ENCODE data around the gene LETM1. TPM values are rescaled to one million over a fixed set of nuclear protein-coding genes. Genes with fewer than 3 reads are reported as not detected.

LETM1 gene
- polyA plus RNA-seq, 2 donors = 25.7 to 30.7 TPM

GRCh38 chr4:1823545-1823932, 32.4 kb downstream of the LETM1 start:
- H3K36me3 ChIP-seq (ENCODE audit: control insufficient read depth in 2 of 2, insufficient read depth in 2 of 2, low read length in 1 of 2) = peaks cover 30 to 65% of the 10 kb centered on the region in 2 donors
- WGBS, 2 donors = 95 to 96% methylated on average over 11 to 12 of the region's 12 CpGs

GRCh38 chr4:1822568-1823544, 33.1 kb downstream of the LETM1 start:
- H3K27ac ChIP-seq (ENCODE audit: low read depth in 2 of 2, low read length in 1 of 2) = no peak overlapping the region
- H3K4me1 ChIP-seq (ENCODE audit: control insufficient read depth in 2 of 2, insufficient read depth in 2 of 2, low read length in 1 of 2) = peaks cover 0 to 2% of the 10 kb centered on the region in 2 donors
- no peak overlapping the region for H3K4me3 ChIP-seq (ENCODE audit: low read depth in 1 of 2, low read length in 2 of 2)
- H3K27me3 ChIP-seq (ENCODE audit: control insufficient read depth in 1 of 2, insufficient read depth in 2 of 2, low read length in 2 of 2) = no peaks in the 10 kb centered on the region
- no peaks in the 10 kb centered on the region for H3K9me3 ChIP-seq (ENCODE audit: control insufficient read depth in 2 of 2, insufficient read depth in 1 of 2, low read depth in 1 of 2, low read length in 1 of 2)
- WGBS, 2 donors = 91% methylated on average over 37 of the region's 37 CpGs
- H3K36me3 ChIP-seq (ENCODE audit: control insufficient read depth in 2 of 2, insufficient read depth in 2 of 2, low read length in 1 of 2) = peaks cover 30 to 65% of the 10 kb centered on the region in 2 donors

More at GRCh38 chr4:1823545-1823932, 32.4 kb downstream of the LETM1 start:
- H3K4me1 ChIP-seq (ENCODE audit: control insufficient read depth in 2 of 2, insufficient read depth in 2 of 2, low read length in 1 of 2) = peaks cover 0 to 2% of the 10 kb centered on the region in 2 donors
- no peak overlapping the region for H3K4me3 ChIP-seq (ENCODE audit: low read depth in 1 of 2, low read length in 2 of 2)
- no peak overlapping the region for H3K27ac ChIP-seq (ENCODE audit: low read depth in 2 of 2, low read length in 1 of 2)
- no peaks in the 10 kb centered on the region for H3K27me3 ChIP-seq (ENCODE audit: control insufficient read depth in 1 of 2, insufficient read depth in 2 of 2, low read length in 2 of 2)
- H3K9me3 ChIP-seq (ENCODE audit: control insufficient read depth in 2 of 2, insufficient read depth in 1 of 2, low read depth in 1 of 2, low read length in 1 of 2) = no peaks in the 10 kb centered on the region

GRCh38 chr4:1821679-1822567, 34.0 kb downstream of the LETM1 start:
- 96 to 98% methylated on average over 15 to 18 of the region's 18 CpGs for WGBS, 2 donors
- H3K36me3 ChIP-seq (ENCODE audit: control insufficient read depth in 2 of 2, insufficient read depth in 2 of 2, low read length in 1 of 2) = peaks cover 32 to 66% of the 10 kb centered on the region in 2 donors
- H3K4me1 ChIP-seq (ENCODE audit: control insufficient read depth in 2 of 2, insufficient read depth in 2 of 2, low read length in 1 of 2) = peaks cover 0 to 2% of the 10 kb centered on the region in 2 donors
- no peak overlapping the region for H3K4me3 ChIP-seq (ENCODE audit: low read depth in 1 of 2, low read length in 2 of 2)
- H3K27ac ChIP-seq (ENCODE audit: low read depth in 2 of 2, low read length in 1 of 2) = no peak overlapping the region
- no peaks in the 10 kb centered on the region for H3K27me3 ChIP-seq (ENCODE audit: control insufficient read depth in 1 of 2, insufficient read depth in 2 of 2, low read length in 2 of 2)
- H3K9me3 ChIP-seq (ENCODE audit: control insufficient read depth in 2 of 2, insufficient read depth in 1 of 2, low read depth in 1 of 2, low read length in 1 of 2) = no peaks in the 10 kb centered on the region

- Histone ChIP-seq H3K4me1 (ENCODE audit: control insufficient read depth in 2 of 2, insufficient read depth in 2 of 2, low read length in 1 of 2) (peaks cover 0 to 2% of the 10 kb centered on the region in 2 donors), H3K9me3 (ENCODE audit: control insufficient read depth in 2 of 2, insufficient read depth in 1 of 2, low read depth in 1 of 2, low read length in 1 of 2) (no peaks in the 10 kb centered on the region), H3K36me3 (ENCODE audit: control insufficient read depth in 2 of 2, insufficient read depth in 2 of 2, low read length in 1 of 2) (peaks cover 29 to 63% of the 10 kb centered on the region in 2 donors), H3K4me3 (ENCODE audit: low read depth in 1 of 2, low read length in 2 of 2) (no peak overlapping the region), H3K27me3 (ENCODE audit: control insufficient read depth in 1 of 2, insufficient read depth in 2 of 2, low read length in 2 of 2) (no peaks in the 10 kb centered on the region), H3K27ac (ENCODE audit: low read depth in 2 of 2, low read length in 1 of 2) (no peak overlapping the region)
- WGBS, 2 donors = 85 to 87% methylated on average over 7 of the region's 7 CpGs
Measured at GRCh38 chr4:1819816-1820215, 36.1 kb downstream of the LETM1 start.

GRCh38 chr4:1819284-1819683, 36.7 kb downstream of the LETM1 start:
- Histone ChIP-seq H3K27ac (ENCODE audit: low read depth in 2 of 2, low read length in 1 of 2) (no peak overlapping the region), H3K27me3 (ENCODE audit: control insufficient read depth in 1 of 2, insufficient read depth in 2 of 2, low read length in 2 of 2) (no peaks in the 10 kb centered on the region), H3K4me1 (ENCODE audit: control insufficient read depth in 2 of 2, insufficient read depth in 2 of 2, low read length in 1 of 2) (no peaks in the 10 kb centered on the region), H3K36me3 (ENCODE audit: control insufficient read depth in 2 of 2, insufficient read depth in 2 of 2, low read length in 1 of 2) (peaks cover 26 to 62% of the 10 kb centered on the region in 2 donors), H3K9me3 (ENCODE audit: control insufficient read depth in 2 of 2, insufficient read depth in 1 of 2, low read depth in 1 of 2, low read length in 1 of 2) (no peaks in the 10 kb centered on the region), H3K4me3 (ENCODE audit: low read depth in 1 of 2, low read length in 2 of 2) (no peak overlapping the region)
- WGBS, 2 donors = 76 to 80% methylated on average over 10 of the region's 10 CpGs

- Histone ChIP-seq H3K27ac (ENCODE audit: low read depth in 2 of 2, low read length in 1 of 2) (no peak overlapping the region), H3K36me3 (ENCODE audit: control insufficient read depth in 2 of 2, insufficient read depth in 2 of 2, low read length in 1 of 2) (peaks cover 14 to 53% of the 10 kb centered on the region in 2 donors), H3K4me3 (ENCODE audit: low read depth in 1 of 2, low read length in 2 of 2) (no peak overlapping the region), H3K9me3 (ENCODE audit: control insufficient read depth in 2 of 2, insufficient read depth in 1 of 2, low read depth in 1 of 2, low read length in 1 of 2) (no peaks in the 10 kb centered on the region), H3K4me1 (ENCODE audit: control insufficient read depth in 2 of 2, insufficient read depth in 2 of 2, low read length in 1 of 2) (no peaks in the 10 kb centered on the region), H3K27me3 (ENCODE audit: control insufficient read depth in 1 of 2, insufficient read depth in 2 of 2, low read length in 2 of 2) (no peaks in the 10 kb centered on the region)
- 86% methylated on average over 25 of the region's 25 CpGs for WGBS, 2 donors
Measured at GRCh38 chr4:1815997-1816860, 39.7 kb downstream of the LETM1 start.

- 93 to 94% methylated on average over 34 of the region's 34 CpGs for WGBS, 2 donors
- no peaks in the 10 kb centered on the region for H3K9me3 ChIP-seq (ENCODE audit: control insufficient read depth in 2 of 2, insufficient read depth in 1 of 2, low read depth in 1 of 2, low read length in 1 of 2)
- H3K36me3 ChIP-seq (ENCODE audit: control insufficient read depth in 2 of 2, insufficient read depth in 2 of 2, low read length in 1 of 2) = peaks cover 14 to 57% of the 10 kb centered on the region in 2 donors
- H3K4me1 ChIP-seq (ENCODE audit: control insufficient read depth in 2 of 2, insufficient read depth in 2 of 2, low read length in 1 of 2) = no peaks in the 10 kb centered on the region
- no peak overlapping the region for H3K4me3 ChIP-seq (ENCODE audit: low read depth in 1 of 2, low read length in 2 of 2)
- no peaks in the 10 kb centered on the region for H3K27me3 ChIP-seq (ENCODE audit: control insufficient read depth in 1 of 2, insufficient read depth in 2 of 2, low read length in 2 of 2)
- H3K27ac ChIP-seq (ENCODE audit: low read depth in 2 of 2, low read length in 1 of 2) = no peak overlapping the region
Measured at GRCh38 chr4:1815096-1815996, 40.6 kb downstream of the LETM1 start.

GRCh38 chr4:1814453-1814852, 41.5 kb downstream of the LETM1 start:
- H3K4me1 ChIP-seq (ENCODE audit: control insufficient read depth in 2 of 2, insufficient read depth in 2 of 2, low read length in 1 of 2) = no peaks in the 10 kb centered on the region
- H3K9me3 ChIP-seq (ENCODE audit: control insufficient read depth in 2 of 2, insufficient read depth in 1 of 2, low read depth in 1 of 2, low read length in 1 of 2) = no peaks in the 10 kb centered on the region
- H3K4me3 ChIP-seq (ENCODE audit: low read depth in 1 of 2, low read length in 2 of 2) = no peak overlapping the region
- peaks cover 13 to 53% of the 10 kb centered on the region in 2 donors for H3K36me3 ChIP-seq (ENCODE audit: control insufficient read depth in 2 of 2, insufficient read depth in 2 of 2, low read length in 1 of 2)
- H3K27ac ChIP-seq (ENCODE audit: low read depth in 2 of 2, low read length in 1 of 2) = no peak overlapping the region
- WGBS, 2 donors = 84 to 86% methylated on average over 8 of the region's 8 CpGs
- H3K27me3 ChIP-seq (ENCODE audit: control insufficient read depth in 1 of 2, insufficient read depth in 2 of 2, low read length in 2 of 2) = no peaks in the 10 kb centered on the region

All from esophagus (tissue), 2 donors.